T follicular helper cell (primary cell): ENCODE results near the gene ARHGEF37.
"Not testable (repeated sequence)": the region's sequence is repeated elsewhere in the genome, so short reads cannot be mapped to it uniquely, and the experiment has no call there.

Experiments used
- DNase-seq: peaks from one replicate; pipeline ENCODE4 v3.0.0-alpha.2; 2020; ENCODE audit warnings: low read depth

ARHGEF37 gene

GRCh38 chr5:149564542-149565140 lies 16.7 kb upstream of the ARHGEF37 start:
- not testable (repeated sequence) for DNase-seq

- DNase-seq, result no peak
Observed at GRCh38 chr5:149567226-149567625, 14.1 kb upstream of the ARHGEF37 start.

- no peak for DNase-seq
Observed at GRCh38 chr5:149572170-149572569, 9.1 kb upstream of the ARHGEF37 start.

GRCh38 chr5:149572576-149573231 lies 8.6 kb upstream of the ARHGEF37 start:
- DNase-seq, result no peak

- DNase-seq, result no peak
Observed at GRCh38 chr5:149575131-149575530, 6.2 kb upstream of the ARHGEF37 start.

GRCh38 chr5:149576021-149576420 lies 5.3 kb upstream of the ARHGEF37 start:
- no peak for DNase-seq

DNA sequence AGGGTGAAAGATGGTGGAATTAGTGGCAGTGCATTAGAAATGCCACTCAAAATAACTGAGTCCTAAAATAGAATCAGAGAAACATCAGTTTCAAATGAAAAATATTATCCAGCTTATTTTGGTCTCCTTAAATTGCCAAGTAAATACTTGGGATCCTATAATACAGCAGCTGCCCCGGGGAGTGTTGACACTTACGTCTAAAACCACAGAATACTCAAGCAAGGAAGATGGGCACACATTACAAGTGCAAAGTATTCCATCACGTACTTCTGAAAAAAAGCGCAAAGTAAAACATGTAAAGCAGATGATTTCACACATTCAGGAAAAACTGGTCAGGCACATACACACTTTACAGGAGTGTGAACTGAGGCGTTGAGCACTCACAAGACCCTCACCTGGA lies 2.4 kb upstream of the ARHGEF37 start:
- no peak for DNase-seq

DNA sequence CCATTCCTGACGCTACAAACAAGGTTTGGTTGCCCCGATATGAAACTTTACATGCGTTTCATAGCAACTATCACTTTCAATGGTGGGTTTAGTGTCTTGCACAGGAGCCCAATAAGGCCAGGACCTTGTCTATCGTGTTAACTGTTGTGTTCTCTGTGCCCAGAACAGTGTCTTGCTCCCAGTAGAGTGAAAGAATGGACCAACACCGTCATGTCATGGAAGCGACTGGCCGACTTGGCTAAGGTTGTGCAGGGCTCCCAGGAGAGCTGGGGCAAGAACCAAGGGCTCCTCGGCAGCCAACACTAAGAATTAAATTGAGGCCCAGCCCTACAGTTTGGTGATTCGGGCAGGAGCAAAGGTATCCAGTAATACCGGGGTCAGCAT lies 498 bp upstream of the ARHGEF37 start:
- DNase-seq, result no peak

DNA sequence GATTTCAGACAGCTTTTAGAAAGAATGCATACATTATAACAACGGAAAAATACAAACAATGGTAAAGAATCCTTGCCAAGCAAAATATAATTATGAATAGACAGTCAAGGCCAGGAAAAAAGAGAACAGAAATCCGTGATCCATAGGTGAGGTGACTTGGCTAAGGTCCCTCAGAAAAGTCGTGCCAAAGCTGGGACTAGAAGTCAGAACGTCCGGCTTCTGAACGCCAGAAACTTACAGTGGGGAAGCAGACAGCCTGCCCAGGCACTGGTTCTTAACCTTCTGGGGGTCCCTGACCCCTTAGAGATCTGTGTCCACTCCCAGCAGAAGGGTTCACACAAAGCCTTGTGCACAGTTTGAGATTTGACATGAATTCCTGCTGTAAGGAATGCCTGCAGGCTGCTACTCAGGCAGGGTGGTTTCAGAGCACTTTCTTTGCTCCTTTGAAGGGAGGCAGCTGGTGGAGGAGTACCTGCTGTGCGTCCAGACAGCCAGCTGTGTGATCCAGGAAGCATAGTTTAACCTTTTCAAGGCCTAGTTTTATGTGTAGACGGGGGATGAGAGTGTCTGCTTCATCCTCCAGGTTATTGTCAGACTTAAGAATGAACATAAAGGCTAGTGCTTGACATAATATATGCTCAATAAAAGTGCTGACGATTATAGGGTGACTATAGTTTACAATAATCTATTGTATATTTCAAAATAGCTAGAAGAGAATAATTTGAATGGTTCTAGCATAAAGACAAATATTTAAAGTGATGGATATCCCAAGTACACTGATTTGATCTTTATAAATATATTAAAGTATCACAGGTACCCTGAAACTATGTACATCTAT lies 852 bp downstream of the ARHGEF37 start:
- DNase-seq, result no peak

DNA sequence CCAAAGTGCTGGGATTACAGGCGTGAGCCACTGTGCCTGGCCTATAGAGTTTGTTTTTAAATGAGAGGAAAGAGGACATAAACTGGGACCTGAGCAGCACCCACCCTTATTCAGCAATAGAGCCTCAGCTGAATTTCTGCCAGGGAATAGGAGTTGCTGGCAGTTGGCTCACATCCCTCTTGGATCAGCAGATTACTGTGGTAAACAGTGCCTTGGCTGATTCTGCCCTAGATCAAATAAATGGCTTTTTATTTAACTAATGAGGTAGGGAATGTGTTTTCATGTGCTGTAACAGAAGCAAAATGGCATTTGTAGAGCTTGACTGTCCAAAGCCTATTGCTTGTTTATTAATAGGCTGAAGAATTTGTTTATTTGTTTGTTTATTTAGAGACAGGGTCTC lies 2.1 kb downstream of the ARHGEF37 start:
- no peak for DNase-seq

DNA sequence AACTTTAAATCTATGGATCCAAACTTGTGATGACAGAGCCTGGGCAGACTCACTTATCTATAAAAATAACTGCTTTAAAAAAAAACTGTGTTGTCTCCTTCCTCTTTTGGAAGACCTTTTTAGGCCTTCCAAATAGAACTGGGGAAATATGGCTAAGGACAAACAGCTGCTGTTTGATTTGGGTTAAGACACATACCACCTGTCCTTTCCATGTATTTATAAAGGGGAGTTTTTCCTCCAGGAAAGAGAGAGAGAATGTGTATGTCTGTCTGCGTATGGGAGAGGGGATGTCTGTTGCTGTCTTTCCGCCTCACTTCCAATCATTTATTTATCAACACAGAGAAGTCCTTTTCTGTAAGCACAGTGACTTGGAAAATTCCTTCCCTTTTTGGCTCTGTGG lies 2.8 kb downstream of the ARHGEF37 start:
- DNase-seq, result no peak

DNA sequence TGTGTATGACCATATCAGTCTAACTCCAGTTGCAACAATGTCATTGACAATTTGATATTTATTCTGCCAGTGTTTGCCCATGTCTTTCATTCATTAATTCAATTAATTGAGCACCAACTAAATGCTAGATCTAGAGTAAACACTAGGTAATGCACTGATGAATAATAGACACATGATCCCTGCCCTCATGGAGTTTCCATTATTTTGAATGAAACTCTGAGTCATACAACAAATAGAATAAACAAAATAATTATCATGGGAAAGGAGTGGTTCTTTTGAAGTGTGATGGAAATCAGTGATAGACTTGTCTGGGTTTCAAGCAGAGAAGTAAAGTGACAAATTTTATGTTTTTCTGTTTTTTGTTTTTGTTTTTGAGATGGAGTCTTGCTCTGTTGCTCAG lies 4.6 kb downstream of the ARHGEF37 start:
- DNase-seq, result no peak

GRCh38 chr5:149586708-149587318 lies 5.5 kb downstream of the ARHGEF37 start:
- no peak for DNase-seq

DNA sequence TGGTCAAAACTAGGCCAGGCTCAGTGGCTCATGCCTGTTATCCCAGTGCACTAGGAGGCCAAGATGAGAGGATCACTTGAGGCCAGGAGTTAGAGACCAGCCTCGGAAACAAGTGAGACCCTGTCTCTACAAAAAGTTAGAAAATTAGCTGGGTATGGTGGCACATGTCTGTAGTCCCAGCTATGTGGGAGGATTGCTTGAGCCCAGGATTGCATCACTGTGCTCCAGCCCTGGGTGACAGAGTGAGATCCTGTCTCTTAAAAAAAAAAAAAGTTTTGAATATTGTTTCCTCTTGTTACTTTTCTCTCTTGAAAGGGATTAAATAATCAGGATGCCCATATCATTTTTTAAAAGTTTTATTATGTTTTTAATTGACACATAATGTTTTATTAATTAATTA lies 7.6 kb downstream of the ARHGEF37 start:
- DNase-seq, result no peak

DNA sequence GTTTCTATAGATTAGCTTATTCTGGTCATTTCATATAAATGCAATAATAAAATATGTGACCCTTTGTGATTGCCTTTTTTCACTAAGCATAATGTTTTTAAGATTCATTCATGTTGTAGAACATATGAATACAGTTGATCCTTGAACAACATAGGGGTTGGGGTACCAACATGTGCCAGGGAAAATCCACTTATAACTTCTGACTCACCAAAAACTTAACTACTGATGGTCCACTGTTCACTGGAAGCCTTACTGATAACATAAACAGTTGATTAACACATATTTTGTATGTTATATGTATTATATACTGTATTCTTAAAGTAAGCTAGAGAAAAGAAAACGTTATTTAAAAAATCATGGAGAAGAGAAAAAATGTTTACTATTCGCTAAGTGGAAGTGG lies 12.1 kb downstream of the ARHGEF37 start:
- no peak for DNase-seq

DNA sequence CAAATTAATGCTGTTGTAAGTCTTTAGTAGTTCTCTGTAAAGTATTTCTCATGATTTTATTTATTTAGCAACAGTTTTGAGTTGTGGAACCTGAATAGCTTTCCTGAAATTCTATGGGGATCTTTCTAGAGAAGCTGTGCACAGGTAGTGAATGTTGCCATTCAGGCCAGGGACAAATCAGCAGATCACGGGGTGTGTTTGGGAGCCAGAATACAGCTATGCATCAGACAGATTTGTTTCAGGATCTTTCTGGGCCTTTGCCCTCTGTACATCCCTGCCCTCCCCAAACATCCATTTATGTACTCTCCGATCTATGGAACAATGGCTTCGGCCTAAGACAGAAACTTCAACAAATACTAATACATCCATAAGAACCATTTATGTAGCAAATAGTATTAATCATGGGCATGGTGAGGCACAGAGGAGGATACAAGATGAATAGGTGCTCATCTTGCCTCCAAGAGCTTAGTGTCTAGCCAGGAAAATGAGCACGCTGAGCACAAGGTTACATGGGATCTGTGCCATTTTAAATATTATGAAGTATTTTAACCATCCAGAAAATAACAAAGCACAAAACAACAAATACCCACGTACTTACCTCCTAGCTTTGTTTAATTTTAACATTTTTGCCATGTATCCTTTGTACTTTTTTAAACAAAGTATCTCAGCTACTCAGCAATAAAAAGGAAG lies 13.1 kb downstream of the ARHGEF37 start:
- DNase-seq, result no peak

DNA sequence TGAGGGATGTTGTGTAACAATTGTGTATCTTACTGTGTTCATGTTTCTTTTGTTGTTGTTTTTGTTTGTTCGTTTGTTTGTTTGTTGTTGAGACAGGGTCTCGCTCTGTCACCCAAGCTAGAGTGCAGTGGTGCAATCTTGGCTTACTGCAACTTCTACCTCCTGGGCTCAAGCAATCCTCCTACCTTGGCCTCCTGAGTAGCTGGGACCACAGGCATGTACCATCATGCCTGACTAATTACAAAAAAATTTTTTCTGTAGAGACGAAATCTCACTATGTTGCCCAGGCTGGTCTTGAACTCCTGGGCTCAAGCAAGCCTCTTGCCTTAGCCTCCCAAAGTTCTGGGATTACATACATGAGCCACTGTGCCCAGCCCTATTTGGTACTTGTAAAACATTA lies 13.8 kb downstream of the ARHGEF37 start:
- not testable (repeated sequence) for DNase-seq

- no peak for DNase-seq
Observed at GRCh38 chr5:149596712-149597111, 15.4 kb downstream of the ARHGEF37 start.

GRCh38 chr5:149597618-149598017 lies 16.3 kb downstream of the ARHGEF37 start:
- DNase-seq, result no peak

GRCh38 chr5:149598234-149598633 lies 16.9 kb downstream of the ARHGEF37 start:
- DNase-seq, result not testable (repeated sequence)

DNA sequence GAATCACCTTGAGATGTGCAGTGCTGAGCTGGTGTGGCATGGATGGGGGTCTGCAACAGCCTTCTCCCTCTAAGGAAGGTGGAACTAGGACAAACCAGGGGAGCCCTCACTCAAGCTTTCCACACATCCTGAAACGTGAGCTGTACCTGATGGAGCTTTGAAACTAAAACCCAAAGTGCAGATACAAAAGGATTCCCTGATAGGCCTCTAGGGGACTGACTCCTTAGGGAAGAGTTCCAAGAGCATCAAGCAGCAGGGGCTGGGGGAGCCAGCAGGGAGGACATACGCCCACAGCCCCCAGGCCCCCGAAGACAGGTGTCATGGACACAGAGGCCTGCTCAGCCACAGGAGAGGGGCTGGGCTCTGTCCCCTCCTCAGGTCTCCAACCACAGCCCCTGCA lies 17.7 kb downstream of the ARHGEF37 start:
- DNase-seq, result no peak

- DNase-seq, result no peak
Observed at GRCh38 chr5:149599375-149599774, 18.1 kb downstream of the ARHGEF37 start.
